GM12873 (cell line): ENCODE data around the gene CAMK2G.

Experiments used
- CTCF ChIP-seq: IDR thresholded peaks from 2 replicates; pipeline ENCODE4 v1.5.1; 2012; ENCODE audit warnings: low read depth, mild to moderate bottlenecking, moderate library complexity, low read length, control low read depth; ENCODE audit not compliant: insufficient read depth; ENCODE audit errors: missing control alignments

Gene CAMK2G

GRCh38 chr10:73854310-73854709 is 20.0 kb downstream of the CAMK2G start:
- TF ChIP-seq CTCF: no peak

- no peak for TF ChIP-seq CTCF
Observed at GRCh38 chr10:73853196-73853595, 21.2 kb downstream of the CAMK2G start.

DNA sequence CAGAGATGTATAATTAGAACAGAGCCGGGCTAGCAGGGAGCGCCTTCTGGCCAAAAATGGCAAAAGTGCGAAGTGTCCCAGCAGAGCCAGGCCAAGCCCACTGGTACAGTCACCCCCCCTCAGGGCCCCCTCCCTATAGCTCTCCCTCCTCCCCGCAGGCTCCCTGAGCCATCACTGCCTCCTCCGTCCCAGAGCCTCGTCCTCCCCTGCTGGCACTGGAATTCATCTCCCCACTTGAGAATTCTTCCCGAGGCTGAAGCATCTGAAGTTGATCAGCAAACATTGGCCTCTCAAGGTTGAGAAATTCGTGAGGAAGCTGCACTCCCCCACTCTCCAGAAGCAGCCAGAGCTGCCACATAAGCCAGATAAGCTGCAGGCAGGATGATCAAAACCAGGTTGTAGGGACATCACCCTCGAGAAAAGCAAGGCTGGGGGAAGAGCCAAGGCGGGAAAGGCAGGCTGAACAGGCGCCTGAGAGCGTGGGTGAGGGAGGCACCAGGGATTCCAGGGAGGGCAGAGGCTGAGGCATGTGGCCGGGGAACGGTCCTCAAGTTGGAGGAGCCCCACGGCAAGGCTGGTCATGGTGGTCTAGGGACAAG is 23.4 kb downstream of the CAMK2G start:
- no peak for TF ChIP-seq CTCF

GRCh38 chr10:73850211-73850610 is 24.1 kb downstream of the CAMK2G start:
- no peak for TF ChIP-seq CTCF

DNA sequence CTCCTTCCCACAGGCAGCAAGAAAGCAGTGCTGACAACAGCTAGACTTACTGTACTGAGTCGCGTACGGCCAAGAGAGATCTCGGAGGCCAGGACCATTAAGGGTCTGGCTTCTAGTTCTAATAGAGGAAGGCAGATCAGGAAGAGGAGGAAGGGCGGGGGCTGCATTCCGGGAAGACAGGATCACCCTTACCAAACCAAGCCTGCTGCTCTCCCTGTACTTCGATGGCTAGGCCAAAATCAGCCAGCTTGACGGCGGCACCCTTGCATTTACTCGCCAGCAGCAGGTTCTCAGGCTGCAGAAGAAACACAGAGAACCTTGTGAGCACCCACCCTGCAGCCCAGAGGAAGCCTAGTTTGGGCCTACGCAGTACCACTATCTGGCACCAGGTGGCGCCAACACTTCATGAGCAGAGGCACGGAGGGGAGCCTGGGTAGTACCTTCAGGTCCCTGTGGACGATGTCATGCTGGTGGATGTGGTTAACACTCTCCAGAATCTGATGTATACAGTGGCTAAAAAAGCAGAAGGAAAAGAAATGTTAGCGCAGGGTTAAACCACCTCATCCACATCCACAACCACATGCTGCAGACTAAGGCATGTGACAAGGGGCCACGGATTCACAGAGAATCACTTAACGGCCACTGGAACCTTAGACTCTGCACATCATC is 25.4 kb downstream of the CAMK2G start:
- TF ChIP-seq CTCF: peak; percentile 100

DNA sequence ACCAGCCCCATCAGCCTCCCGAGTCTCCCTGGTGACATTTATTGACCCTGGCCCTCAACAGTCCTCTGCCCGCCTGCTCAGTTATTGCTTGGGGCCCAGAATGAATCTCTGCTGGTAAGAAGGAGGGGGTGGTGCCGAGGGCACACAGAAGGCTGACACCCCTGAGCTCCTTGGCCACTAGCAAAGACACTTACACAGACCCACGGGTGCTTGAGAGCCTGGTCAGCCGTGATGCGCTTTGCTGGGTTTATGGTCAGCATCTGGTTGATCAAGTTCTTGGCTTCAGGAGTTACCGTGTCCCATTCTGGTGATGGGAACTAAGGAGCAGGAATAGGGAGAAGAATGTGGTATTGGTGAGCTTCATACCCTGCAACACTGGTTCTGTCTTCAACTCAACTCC is 27.3 kb downstream of the CAMK2G start:
- TF ChIP-seq CTCF: no peak

GRCh38 chr10:73843261-73843660 is 31.1 kb downstream of the CAMK2G start:
- TF ChIP-seq CTCF: no peak

- TF ChIP-seq CTCF: no peak
Observed at GRCh38 chr10:73842349-73842748, 32.0 kb downstream of the CAMK2G start.
